Thyroid gland (tissue), 4 donors: ENCODE measurements around the gene MYRFL. TPM values are rescaled to one million over a fixed set of nuclear protein-coding genes. Genes with fewer than 3 reads are reported as not detected.
"Not testable (repeated sequence)": the region's sequence is repeated elsewhere in the genome, so short reads cannot be mapped to it uniquely, and the experiment has no call there.

Experiments used
- DNase-seq, 2 donors: peaks; one replicate each; pipeline ENCODE4 v3.0.0-alpha.2; 2019
- H3K27ac ChIP-seq, 3 donors: fragments of 200-600 bp; sonication (generic); 1 replicate in 2 of 3; 2 replicates in 1 of 3; pipeline ENCODE4 v1.5.1; 2016 to 2019; ENCODE audit warnings: mild to moderate bottlenecking in 1 of 3, moderate library complexity in 1 of 3
- H3K27me3 ChIP-seq: fragments of 200-600 bp; sonication (generic); one replicate; pipeline ENCODE4 v1.5.1; 2019
- H3K36me3 ChIP-seq, 2 donors: fragments of 200-600 bp; sonication (generic); one replicate each; pipeline ENCODE4 v1.5.1; 2016 to 2019
- H3K4me1 ChIP-seq, 2 donors: fragments of 200-600 bp; sonication (generic); one replicate each; pipeline ENCODE4 v1.5.1; 2017 to 2019
- H3K4me3 ChIP-seq, 3 donors: fragments of 200-600 bp; sonication (generic); replicated peaks in 1 of 3; 1 replicate in 2 of 3; 2 replicates in 1 of 3; pipeline ENCODE4 v1.5.1; 2016; ENCODE audit warnings: mild to moderate bottlenecking in 1 of 3
- H3K9me3 ChIP-seq: fragments of 200-600 bp; sonication (generic); one replicate; pipeline ENCODE4 v1.5.1; 2017
- POLR2A ChIP-seq, 2 donors: fragments of 450-650 bp; IDR thresholded peaks; one replicate each; pipeline ENCODE4 v1.6.1; 2017; ENCODE audit warnings: antibody characterized with exemption in 2 of 2, mild to moderate bottlenecking in 2 of 2, moderate library complexity in 1 of 2
- WGBS, 2 donors: methylation state at CpG; one replicate each; pipeline ENCODE4 v1.1.5; 2017; 5-methylcytosine and 5-hydroxymethylcytosine counted together
- intact Hi-C: fragments of 100-400 bp; cut with DNase I; formaldehyde crosslinking; loops from one replicate; pipeline ENCODE4 v1.15.1; 2023
- total RNA-seq, 4 donors: library from RNA; depleted of rRNA; stranded (reverse); fragments of >200 nt; gene quantifications; one replicate each; pipeline ENCODE4 v1.2.3, GENCODE V29; 2016
- TF ChIP-seq, protein P1 (sequence below), 6 experiments: fragments of 200-600 bp in 3 of 6; fragments of 450-650 bp in 3 of 6; sonication (generic) in 3 of 6; IDR thresholded peaks; one replicate each; pipeline ENCODE4 v1.5.1; 2016 to 2019; ENCODE audit warnings: antibody characterized with exemption in 6 of 6, mild to moderate bottlenecking in 2 of 6, inconsistent platforms in 1 of 6, moderate library complexity in 1 of 6

MYRFL gene
- total RNA-seq, 4 donors from 2014 or later: 0.40 TPM; not detected in 3

DNA sequence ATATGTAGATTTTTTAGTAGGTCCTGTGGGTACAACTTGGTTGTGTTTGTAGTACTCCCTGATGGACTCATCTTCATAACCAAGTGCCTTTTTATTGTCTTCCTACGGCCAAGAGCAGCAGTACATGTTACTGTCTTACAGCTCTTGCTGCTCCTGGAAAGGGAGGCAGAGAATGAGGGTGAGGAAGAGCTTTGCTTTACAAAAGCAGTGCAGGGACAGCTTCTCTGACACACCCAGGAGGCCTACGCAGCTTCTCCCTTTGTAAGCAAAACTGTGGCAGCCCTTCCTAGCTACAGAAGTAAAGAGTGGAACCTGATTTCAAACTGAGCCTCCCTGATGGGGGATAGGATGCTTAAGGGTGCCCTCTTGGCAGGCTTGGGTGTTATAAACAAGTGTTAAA lies 18.6 kb downstream of the MYRFL start:
- 66 to 70% methylated on average over 2 of the region's 2 CpGs for WGBS, 2 donors
- TF ChIP-seq, protein P1, sequence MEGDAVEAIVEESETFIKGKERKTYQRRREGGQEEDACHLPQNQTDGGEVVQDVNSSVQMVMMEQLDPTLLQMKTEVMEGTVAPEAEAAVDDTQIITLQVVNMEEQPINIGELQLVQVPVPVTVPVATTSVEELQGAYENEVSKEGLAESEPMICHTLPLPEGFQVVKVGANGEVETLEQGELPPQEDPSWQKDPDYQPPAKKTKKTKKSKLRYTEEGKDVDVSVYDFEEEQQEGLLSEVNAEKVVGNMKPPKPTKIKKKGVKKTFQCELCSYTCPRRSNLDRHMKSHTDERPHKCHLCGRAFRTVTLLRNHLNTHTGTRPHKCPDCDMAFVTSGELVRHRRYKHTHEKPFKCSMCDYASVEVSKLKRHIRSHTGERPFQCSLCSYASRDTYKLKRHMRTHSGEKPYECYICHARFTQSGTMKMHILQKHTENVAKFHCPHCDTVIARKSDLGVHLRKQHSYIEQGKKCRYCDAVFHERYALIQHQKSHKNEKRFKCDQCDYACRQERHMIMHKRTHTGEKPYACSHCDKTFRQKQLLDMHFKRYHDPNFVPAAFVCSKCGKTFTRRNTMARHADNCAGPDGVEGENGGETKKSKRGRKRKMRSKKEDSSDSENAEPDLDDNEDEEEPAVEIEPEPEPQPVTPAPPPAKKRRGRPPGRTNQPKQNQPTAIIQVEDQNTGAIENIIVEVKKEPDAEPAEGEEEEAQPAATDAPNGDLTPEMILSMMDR (IDR thresholded peaks at IDR 0.05): no peak
- TF ChIP-seq POLR2A (IDR thresholded peaks at IDR 0.05): no peak
- Histone ChIP-seq H3K27ac (no peak overlapping the region), H3K9me3 (no peaks in the 10 kb centered on the region), H3K4me3 (no peak overlapping the region), H3K36me3 (no peaks in the 10 kb centered on the region), H3K4me1 (no peaks in the 10 kb centered on the region), H3K27me3 (no peaks in the 10 kb centered on the region)
- no peak for DNase-seq
- intact Hi-C loops: no loop called here

DNA sequence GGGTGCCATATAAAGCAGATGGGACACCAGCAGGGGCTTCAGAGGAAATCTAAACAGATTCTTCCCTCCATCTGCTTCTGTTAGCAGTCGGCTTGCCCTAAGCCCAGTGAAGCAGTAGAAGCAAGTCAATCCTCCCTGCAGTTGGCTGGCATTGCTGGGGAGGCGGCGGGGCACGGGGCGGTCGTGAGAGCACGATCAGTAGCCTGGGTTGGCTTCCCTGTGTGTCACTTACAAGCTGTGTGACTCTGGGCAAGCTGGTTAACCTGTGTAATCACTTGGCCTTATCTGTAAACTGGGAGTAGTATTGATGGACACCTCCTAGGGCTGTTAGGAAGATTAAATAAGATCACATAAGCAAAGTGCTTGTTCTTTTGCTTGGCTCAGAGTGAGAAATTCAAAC lies 19.4 kb downstream of the MYRFL start:
- Histone ChIP-seq H3K27ac (no peak overlapping the region), H3K36me3 (no peaks in the 10 kb centered on the region), H3K4me1 (no peaks in the 10 kb centered on the region), H3K27me3 (no peaks in the 10 kb centered on the region), H3K9me3 (no peaks in the 10 kb centered on the region), H3K4me3 (no peak overlapping the region)
- no peak for DNase-seq
- WGBS, 2 donors: 91 to 98% methylated on average over 7 of the region's 7 CpGs
- intact Hi-C loops: no loop called here
- TF ChIP-seq, protein P1 (IDR thresholded peaks at IDR 0.05): no peak
- no peak for TF ChIP-seq POLR2A (IDR thresholded peaks at IDR 0.05)

DNA sequence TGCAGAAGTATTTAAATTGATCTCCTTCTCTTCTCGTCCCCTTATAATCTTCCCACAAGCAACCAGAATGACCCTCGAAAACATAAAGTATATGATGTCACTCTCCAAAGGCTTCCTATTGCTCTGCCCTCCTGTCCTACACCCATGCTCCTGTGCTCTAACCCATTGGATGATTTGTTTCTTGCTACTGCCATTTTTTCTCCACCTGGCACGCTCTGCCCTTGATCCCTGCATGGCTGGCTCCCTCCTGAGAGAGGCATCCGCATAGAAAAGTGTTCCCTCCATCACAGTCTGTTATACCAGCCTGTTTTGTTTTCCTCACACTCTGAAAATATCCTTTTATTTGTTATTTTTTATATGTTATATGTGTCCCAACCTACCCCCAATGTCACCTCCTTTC lies 19.8 kb downstream of the MYRFL start:
- intact Hi-C loops: no loop called here
- no peak for TF ChIP-seq POLR2A (IDR thresholded peaks at IDR 0.05)
- TF ChIP-seq, protein P1 (IDR thresholded peaks at IDR 0.05): no peak
- no peaks in the 10 kb centered on the region for H3K27me3 ChIP-seq
- no peak for DNase-seq
- H3K4me1 ChIP-seq: no peaks in the 10 kb centered on the region
- WGBS, 2 donors: 84 to 94% methylated on average over 4 of the region's 4 CpGs
- H3K36me3 ChIP-seq: no peaks in the 10 kb centered on the region
- no peak overlapping the region for H3K4me3 ChIP-seq
- H3K9me3 ChIP-seq: no peaks in the 10 kb centered on the region
- H3K27ac ChIP-seq: no peak overlapping the region

DNA sequence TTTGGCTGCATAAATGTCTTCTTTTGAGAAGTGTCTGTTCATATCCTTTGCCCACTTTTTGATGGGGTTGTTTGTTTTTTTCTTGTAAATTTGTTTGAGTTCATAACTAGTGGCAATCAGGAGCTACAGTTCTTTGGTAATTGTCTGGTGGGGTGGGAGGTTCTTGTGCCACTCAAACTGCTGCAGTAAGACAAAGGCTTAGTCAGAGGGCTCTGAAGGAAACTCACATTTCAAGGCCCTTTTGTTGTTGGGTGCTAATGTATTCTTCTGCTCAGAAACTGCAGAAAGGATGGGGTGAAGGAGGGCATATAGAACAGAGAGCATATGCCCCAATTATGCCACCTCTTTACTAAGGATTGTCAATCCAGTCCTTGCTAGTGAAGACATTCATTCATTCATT lies 21.9 kb downstream of the MYRFL start:
- Histone ChIP-seq H3K4me3 (no peak overlapping the region), H3K36me3 (no peaks in the 10 kb centered on the region), H3K27ac (no peak overlapping the region), H3K4me1 (no peaks in the 10 kb centered on the region), H3K9me3 (no peaks in the 10 kb centered on the region), H3K27me3 (no peaks in the 10 kb centered on the region)
- TF ChIP-seq POLR2A (IDR thresholded peaks at IDR 0.05): no peak
- TF ChIP-seq, protein P1 (IDR thresholded peaks at IDR 0.05): no peak
- no peak for DNase-seq
- intact Hi-C loops: no loop called here

DNA sequence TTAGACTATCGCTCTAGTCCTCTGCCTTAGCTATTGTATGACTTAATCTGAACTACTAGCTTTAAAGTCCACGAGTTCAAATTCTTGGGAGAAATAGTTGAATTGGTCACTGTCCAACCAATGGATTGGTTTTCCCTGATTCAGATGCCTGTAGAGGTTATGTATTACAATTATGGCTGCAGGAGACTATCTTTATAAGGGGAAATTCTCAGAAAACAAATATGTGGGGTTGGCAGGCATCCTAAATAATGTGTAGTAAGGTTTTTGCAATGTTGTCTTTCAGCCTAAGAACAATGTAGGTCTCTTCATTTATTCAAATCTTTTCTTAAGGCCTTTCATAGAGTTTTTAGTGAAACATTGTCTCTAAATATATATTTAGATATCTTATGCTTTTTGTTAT lies 26.9 kb downstream of the MYRFL start:
- no peak for TF ChIP-seq POLR2A (IDR thresholded peaks at IDR 0.05)
- TF ChIP-seq, protein P1 (IDR thresholded peaks at IDR 0.05): no peak
- intact Hi-C loops: no loop called here
- H3K9me3 ChIP-seq: no peaks in the 10 kb centered on the region
- no peaks in the 10 kb centered on the region for H3K36me3 ChIP-seq
- no peak for DNase-seq
- no peaks in the 10 kb centered on the region for H3K4me1 ChIP-seq
- H3K4me3 ChIP-seq: no peak overlapping the region
- H3K27ac ChIP-seq: no peak overlapping the region
- H3K27me3 ChIP-seq: no peaks in the 10 kb centered on the region
- 79 to 96% methylated on average over 2 of the region's 2 CpGs for WGBS, 2 donors

DNA sequence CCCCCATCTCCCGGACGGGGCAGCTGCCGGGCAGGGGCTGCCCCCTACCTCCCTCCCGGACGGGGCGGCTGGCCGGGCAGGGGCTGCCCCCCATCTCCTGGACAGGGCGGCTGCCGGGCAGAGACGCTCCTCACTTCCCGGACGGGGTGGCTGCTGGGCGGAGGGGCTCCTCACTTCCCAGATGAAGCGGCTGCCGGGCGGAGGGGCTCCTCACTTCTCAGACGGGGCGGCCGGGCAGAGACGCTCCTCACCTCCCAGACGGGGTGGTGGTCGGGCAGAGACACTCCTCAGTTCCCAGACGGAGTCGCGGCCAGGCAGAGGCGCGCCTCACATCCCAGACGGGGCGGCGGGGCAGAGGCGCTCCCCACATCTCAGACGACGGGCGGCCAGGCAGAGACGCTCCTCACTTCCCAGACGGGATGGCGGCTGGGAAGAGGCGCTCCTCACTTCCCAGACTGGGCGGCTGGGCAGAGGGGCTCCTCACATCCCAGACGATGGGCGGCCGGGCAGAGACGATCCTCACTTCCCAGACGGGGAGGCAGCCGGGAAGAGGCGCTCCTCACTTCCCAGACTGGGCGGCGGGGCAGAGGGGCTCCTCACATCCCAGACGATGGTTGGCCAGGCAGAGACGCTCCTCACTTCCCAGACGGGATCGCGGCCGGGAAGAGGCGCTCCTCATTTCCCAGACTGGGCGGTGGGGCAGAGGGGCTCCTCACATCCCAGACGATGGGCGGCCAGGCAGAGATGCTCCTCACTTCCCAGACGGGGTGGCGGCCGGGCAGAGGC lies 28.3 kb downstream of the MYRFL start:
- H3K4me1 ChIP-seq, DNase-seq, intact Hi-C loops, H3K9me3 ChIP-seq, H3K27ac ChIP-seq, H3K36me3 ChIP-seq, H3K4me3 ChIP-seq, H3K27me3 ChIP-seq: not testable (repeated sequence)
- 95% methylated on average over 28 to 36 of the region's 61 CpGs for WGBS, 2 donors
